ENCODE measurements around the gene MYO5B. TPM values are rescaled to one million over a fixed set of nuclear protein-coding genes. Genes with fewer than 3 reads are reported as not detected.
"Not testable (repeated sequence)": the region's sequence is repeated elsewhere in the genome, so short reads cannot be mapped to it uniquely, and the experiment has no call there.

Gene MYO5B
- total and polyA plus RNA-seq, 2 donors (not counting 1 experiment from before 2014, with no cell fraction given): 0.30 to 1.7 TPM

DNA sequence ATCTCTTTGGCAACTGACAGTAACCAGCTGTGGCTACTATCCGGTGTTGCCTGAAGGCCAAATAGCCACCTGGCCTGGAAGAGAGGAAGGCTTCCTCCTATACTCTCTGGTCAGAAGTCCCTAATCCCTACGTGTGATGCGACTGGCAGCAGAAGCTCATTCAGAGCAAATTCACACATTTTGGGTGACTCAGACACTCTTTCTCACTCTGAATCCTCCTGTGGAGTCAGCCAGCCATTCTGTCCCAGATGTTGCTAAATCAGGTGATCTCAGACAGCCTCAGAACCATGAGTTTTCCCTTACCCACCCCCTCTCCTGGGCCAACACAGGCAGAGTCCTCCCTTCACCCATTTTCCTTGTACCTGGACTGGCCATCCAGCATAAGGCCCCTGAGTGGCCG lies 36.7 kb upstream of the MYO5B start:
- H3K4me1 ChIP-seq (ENCODE audit: control insufficient read depth in 2 of 2, insufficient read depth in 2 of 2, low read length in 2 of 2): no peaks in the 10 kb centered on the region
- DNase-seq: no peak
- no peak overlapping the region for H3K27ac ChIP-seq (ENCODE audit: low read length in 2 of 2)
- H3K27me3 ChIP-seq (replicated peaks in 1 of 4; ENCODE audit: control extremely low read depth in 1 of 4, control insufficient read depth in 3 of 4, insufficient read depth in 4 of 4, low read length in 3 of 4): peaks cover 0 to 20% (median 11%) of the 10 kb centered on the region in 4 experiments
- H3K9ac ChIP-seq (ENCODE audit: low read length): no peak overlapping the region
- H2AFZ ChIP-seq (ENCODE audit: insufficient read depth, low read depth, low read length, poor library complexity, severe bottlenecking): no peak overlapping the region
- H3K9me3 ChIP-seq (ENCODE audit: control extremely low read depth in 1 of 3, control insufficient read depth in 2 of 3, insufficient read depth in 1 of 3, low read length in 2 of 3): no peaks in the 10 kb centered on the region
- Mint-ChIP-seq H3K4me1 (peaks cover 8% of the 10 kb centered on the region), H3K27ac (no peak overlapping the region), H3K27me3 (peaks cover 37% of the 10 kb centered on the region), H3K4me3 (no peak overlapping the region), H3K9me3 (ENCODE audit: insufficient read depth) (no peaks in the 10 kb centered on the region)
- no peak overlapping the region for H3K4me3 ChIP-seq (ENCODE audit: control extremely low read depth in 1 of 5, extremely low read depth in 1 of 5, insufficient read depth in 1 of 5, low read depth in 2 of 5, low read length in 4 of 5)
- H3K36me3 ChIP-seq (replicated peaks in 1 of 2; ENCODE audit: control extremely low read depth in 1 of 2, control insufficient read depth in 1 of 2, extremely low read depth in 1 of 2, insufficient read depth in 2 of 2, low read length in 1 of 2): no peaks in the 10 kb centered on the region
- WGBS (ENCODE audit: insufficient coverage): 90% methylated on average over 4 of the region's 4 CpGs
- CTCF ChIA-PET: interaction anchor here (1.2 kb wide), 1 partner anchor 14 kb away, joined by 3 read pairs; no protein-coding TSS in a partner anchor
- H4K20me1 ChIP-seq (ENCODE audit: control insufficient read depth, insufficient read depth, low read length, poor library complexity, severe bottlenecking): no peaks in the 10 kb centered on the region
- TF ChIP-seq, protein P1, sequence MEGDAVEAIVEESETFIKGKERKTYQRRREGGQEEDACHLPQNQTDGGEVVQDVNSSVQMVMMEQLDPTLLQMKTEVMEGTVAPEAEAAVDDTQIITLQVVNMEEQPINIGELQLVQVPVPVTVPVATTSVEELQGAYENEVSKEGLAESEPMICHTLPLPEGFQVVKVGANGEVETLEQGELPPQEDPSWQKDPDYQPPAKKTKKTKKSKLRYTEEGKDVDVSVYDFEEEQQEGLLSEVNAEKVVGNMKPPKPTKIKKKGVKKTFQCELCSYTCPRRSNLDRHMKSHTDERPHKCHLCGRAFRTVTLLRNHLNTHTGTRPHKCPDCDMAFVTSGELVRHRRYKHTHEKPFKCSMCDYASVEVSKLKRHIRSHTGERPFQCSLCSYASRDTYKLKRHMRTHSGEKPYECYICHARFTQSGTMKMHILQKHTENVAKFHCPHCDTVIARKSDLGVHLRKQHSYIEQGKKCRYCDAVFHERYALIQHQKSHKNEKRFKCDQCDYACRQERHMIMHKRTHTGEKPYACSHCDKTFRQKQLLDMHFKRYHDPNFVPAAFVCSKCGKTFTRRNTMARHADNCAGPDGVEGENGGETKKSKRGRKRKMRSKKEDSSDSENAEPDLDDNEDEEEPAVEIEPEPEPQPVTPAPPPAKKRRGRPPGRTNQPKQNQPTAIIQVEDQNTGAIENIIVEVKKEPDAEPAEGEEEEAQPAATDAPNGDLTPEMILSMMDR (IDR thresholded peaks at IDR 0.05): no peak
- no peak for TF ChIP-seq EZH2 (IDR thresholded peaks at IDR 0.05; ENCODE audit: borderline replicate concordance, insufficient read depth, low read depth, low read length, poor library complexity, severe bottlenecking)
- H3K79me2 ChIP-seq (ENCODE audit: control insufficient read depth, insufficient read depth, low read length): no peaks in the 10 kb centered on the region
- no peak overlapping the region for H3K4me2 ChIP-seq (replicated peaks; ENCODE audit: low read depth, low read length, poor library complexity, severe bottlenecking)
- ATAC-seq (ENCODE audit: low read depth): no peak
- POLR2A ChIA-PET: no interaction called here
- intact Hi-C loops (cut with micrococcal nuclease): no loop called here

- H3K9ac ChIP-seq (ENCODE audit: low read length); ATAC-seq (ENCODE audit: low read depth); intact Hi-C loops (cut with micrococcal nuclease); H3K79me2 ChIP-seq (ENCODE audit: control insufficient read depth, insufficient read depth, low read length); H3K27ac Mint-ChIP-seq; H3K9me3 ChIP-seq (ENCODE audit: control extremely low read depth in 1 of 3, control insufficient read depth in 2 of 3, insufficient read depth in 1 of 3, low read length in 2 of 3); H3K36me3 ChIP-seq (replicated peaks in 1 of 2; ENCODE audit: control extremely low read depth in 1 of 2, control insufficient read depth in 1 of 2, extremely low read depth in 1 of 2, insufficient read depth in 2 of 2, low read length in 1 of 2); POLR2A ChIA-PET; H3K4me2 ChIP-seq (replicated peaks; ENCODE audit: low read depth, low read length, poor library complexity, severe bottlenecking); DNase-seq; H3K4me3 Mint-ChIP-seq; H3K27ac ChIP-seq (ENCODE audit: low read length in 2 of 2); H3K4me3 ChIP-seq (ENCODE audit: control extremely low read depth in 1 of 5, extremely low read depth in 1 of 5, insufficient read depth in 1 of 5, low read depth in 2 of 5, low read length in 4 of 5); H4K20me1 ChIP-seq (ENCODE audit: control insufficient read depth, insufficient read depth, low read length, poor library complexity, severe bottlenecking); H2AFZ ChIP-seq (ENCODE audit: insufficient read depth, low read depth, low read length, poor library complexity, severe bottlenecking); H3K9me3 Mint-ChIP-seq (ENCODE audit: insufficient read depth); H3K4me1 Mint-ChIP-seq: not testable (repeated sequence)
- Histone ChIP-seq H3K27me3 (replicated peaks in 1 of 4; ENCODE audit: control extremely low read depth in 1 of 4, control insufficient read depth in 3 of 4, insufficient read depth in 4 of 4, low read length in 3 of 4) (peaks cover 0 to 22% (median 1%) of the 10 kb centered on the region in 4 experiments), H3K4me1 (ENCODE audit: control insufficient read depth in 2 of 2, insufficient read depth in 2 of 2, low read length in 2 of 2) (peaks cover 4 to 10% of the 10 kb centered on the region in 2 donors)
- H3K27me3 Mint-ChIP-seq: peaks cover 41% of the 10 kb centered on the region
- WGBS (ENCODE audit: insufficient coverage): 95% methylated on average over 3 of the region's 4 CpGs
- CTCF ChIA-PET: interaction anchor here (0.9 to 5.2 kb wide), 5 partner anchors 19 to 208 kb away, joined by 3 to 187 read pairs (median 4); no protein-coding TSS in a partner anchor
Observed at GRCh38 chr18:50220249-50220648, 25.3 kb upstream of the MYO5B start.

Data from B cell (primary cell).